Activated effector memory CD4-positive, alpha-beta T cell treated with Interleukin-2 at 50 U/mL for 16 hours (primary cell): ENCODE results near the gene TBC1D22A.

ENCODE experiments used
- DNase-seq: peaks from one replicate; pipeline ENCODE4 v3.0.0-alpha.2; 2020

TBC1D22A gene

DNA sequence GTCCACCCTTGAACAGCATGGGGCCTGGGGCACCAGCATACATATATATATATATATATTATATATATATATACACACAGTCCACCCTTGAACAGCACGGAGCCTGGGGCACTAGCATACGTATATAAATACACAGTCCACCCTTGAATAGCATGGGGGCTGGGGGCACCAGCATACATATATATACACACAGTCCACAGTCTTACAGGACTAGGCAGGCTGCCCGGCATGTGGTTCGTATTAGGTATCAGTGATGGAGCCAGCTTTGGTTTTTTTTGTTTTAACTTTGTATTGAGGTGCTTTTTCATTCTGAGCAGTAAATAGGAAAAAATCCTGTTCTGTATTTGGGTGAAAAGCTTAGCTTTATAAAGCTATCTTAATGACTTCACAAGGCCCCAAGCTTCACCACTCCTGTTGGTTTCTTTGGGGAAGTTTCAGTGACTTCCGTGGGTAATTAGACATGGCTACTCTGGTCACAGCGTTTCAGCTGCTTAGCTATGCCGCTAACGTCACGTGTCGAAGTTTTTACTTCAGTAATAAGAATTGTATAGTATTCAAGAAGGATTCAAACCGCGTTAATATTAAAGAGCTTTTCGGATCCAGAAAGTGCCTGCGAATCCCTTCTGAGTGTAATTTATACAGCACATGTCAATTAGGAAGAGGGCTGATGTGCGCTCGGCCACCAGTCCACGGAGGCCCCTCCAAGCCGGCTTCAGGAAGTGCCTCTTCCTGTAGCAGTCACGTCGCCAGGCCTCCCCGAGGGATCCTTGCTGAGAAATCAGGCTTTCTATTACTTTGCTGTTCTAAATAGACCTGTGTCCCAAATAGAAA lies 179.7 kb downstream of the TBC1D22A start:
- no peak for DNase-seq

DNA sequence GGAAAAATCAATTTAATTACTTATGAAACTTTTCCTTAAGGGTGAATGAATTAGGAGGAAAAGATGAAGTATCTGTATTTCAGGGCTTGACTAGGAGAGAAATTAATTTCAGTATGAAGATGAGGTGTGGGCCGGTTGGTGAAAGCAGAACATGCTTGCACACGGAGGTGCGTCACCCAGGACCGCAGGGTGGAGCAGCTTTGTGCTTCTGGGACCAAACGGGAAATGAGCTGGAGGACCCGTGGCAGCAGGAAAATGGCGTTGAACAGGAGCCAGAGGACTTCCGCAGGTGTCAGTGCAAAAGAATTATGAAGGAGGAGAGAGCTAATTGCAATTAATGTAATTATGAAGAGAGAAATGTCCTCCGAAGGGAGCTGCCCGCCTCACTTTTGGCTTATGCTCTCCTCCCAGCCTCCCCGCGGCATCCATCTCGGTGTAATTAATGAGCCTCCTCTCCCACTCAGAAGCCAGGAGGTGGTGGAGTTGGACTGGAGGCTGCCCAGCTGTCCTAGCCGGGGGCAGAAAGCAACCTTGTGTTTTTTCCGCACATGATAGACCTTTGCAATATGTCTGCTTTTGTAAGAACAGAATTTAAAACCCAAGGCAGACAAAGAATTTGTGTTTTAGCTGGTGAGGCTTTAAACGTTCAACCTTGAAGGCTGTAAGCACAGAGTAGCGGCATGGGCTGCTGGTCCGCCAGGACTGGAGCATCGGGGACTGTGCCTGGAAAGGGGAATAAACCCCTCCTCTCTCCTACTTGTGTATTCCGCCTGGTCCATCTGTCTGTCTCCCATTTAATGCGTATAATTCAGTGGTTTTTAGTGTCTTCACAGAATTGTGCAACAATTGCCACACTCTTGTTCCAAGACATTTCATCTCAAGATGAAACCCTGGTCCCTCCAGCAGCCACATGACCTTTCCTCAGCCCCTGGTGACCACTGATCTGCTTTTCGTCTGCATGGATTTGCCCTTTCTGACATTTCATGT lies 180.6 kb downstream of the TBC1D22A start:
- no peak for DNase-seq

DNA sequence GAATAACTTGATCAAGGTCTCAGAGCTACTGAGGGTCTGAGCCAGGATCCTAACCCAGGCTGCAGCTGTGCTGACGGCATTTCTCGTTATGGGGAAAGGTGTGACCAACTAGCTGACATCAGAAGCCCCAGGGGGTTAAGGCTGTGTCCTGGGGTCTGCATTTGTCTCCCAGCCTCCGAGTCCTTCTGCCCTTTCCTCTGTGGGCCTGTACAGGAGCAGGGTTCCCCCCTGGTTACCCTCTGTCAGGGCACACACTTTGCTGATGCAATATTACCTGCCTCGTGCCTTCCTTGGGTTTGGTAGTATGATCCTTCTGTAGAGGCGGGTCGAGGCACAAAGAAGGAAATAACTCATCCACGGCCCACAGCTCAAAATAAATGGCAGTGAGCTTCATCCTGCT lies 183.0 kb downstream of the TBC1D22A start:
- no peak for DNase-seq

DNA sequence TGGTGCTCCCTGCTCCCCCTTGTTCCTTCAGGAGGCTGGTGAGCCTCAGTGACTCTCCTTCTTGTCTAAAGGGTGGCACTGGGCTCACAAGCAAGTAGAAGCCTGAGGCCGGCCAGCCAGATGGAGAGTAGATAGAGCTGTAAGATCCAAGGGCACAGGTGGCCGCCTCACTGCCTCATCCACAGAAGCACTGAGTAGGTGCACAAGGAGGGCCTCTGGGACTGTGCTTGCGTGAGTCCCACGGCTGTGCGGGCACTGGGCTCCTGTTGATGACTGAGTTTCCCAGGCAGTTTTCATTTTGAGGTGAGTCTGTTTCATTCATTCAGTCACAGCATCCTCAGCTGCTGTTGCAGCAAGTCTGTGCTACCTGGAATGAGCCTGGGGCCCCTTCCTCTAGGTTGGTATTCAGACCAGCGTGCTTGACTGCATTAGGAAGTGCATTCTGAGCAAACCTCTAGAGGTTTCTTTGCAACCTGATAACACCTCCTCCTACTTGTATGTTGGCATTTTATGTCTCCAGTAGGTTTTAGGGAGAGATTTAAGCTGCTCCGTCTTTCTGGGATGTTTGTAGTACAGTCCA lies 184.0 kb downstream of the TBC1D22A start:
- no peak for DNase-seq

DNA sequence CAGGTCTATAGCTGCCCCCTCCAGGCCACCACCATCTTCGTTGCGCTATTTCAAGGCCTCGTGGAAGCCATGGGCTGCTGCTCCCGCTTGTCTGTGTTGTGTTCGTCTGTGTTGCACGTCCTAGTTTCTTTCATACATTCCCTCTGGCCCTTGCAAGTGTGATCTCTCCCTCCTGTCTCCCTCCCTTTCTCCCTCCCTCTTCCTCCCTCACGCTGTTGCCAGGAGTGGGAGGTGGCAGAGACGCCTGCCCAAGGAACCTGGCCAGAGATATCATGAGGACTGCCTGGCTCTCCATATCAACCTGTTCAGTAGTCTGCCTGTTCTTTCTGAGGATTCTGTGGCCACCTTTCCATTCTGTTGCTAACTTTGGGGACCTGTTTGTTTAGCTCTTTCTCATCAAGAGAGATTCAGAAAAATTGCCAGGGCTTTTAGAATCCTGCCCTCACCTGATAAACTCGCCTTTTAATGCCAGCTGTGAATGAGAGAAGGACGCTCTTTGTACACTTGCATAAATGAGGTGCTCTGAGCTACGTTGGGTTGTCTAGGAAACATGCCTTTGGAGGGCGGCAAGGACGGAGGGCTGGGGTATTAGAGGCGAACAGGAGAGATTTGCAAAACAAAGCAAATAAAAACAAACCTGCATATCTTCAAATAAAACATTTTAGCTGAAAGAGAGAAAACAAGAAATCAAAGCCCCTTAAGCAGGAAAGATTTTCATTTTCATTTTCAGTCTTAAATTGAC lies 185.2 kb downstream of the TBC1D22A start:
- DNase-seq: no peak

DNA sequence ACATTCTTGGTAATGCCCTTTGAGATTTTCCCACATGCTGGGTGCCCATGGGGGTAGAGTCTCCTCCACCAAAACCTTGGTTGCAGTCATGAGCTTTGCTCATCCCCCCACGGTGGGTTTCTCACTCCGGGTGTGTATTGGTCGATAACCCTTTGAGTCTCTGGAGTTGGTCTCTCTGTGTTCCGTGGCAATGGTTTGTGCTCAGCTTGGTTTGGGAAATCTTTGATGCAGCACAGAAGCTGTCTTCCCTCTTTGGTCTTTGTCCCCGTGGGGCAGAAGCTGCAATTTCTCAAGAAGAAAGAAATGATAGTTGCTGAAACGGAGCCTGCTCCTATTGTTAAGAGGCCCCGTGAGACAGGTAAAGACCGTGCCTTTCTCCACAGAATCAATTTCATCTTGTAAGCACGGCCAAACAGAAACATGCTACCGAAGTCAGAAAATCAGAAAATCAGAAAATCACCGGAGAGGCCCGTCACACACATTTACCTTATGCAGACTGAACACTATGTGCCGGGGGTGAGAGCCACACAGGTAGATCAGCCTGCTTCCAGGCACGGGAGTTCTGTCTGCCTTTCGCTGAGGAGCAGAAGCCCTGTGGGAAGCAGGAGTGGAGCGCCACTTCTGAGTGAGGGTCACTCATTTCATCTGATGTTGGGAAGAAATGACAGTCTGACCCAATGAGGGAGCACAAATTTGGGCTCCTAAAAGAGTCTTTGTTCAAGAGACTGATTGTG lies 186.1 kb downstream of the TBC1D22A start:
- DNase-seq: no peak

DNA sequence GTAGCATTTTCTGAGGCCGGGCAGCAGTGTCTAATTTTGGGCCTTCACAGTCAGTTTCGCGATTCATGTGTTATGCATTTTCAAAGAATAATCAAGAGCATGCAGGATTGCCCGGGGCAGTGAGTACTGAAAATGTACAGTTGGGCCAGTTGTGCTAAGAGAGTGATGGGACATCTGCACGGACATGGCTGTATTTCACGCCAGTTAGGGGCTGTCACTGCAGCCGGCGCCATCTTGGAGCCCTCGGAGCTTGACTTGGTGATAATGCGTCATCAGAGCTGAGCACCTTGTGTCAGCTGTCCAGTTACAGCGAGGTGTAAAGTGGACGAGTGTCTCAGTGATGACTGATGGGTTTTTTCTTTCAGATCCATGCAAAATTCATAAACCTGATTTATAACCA lies 188.9 kb downstream of the TBC1D22A start:
- no peak for DNase-seq

DNA sequence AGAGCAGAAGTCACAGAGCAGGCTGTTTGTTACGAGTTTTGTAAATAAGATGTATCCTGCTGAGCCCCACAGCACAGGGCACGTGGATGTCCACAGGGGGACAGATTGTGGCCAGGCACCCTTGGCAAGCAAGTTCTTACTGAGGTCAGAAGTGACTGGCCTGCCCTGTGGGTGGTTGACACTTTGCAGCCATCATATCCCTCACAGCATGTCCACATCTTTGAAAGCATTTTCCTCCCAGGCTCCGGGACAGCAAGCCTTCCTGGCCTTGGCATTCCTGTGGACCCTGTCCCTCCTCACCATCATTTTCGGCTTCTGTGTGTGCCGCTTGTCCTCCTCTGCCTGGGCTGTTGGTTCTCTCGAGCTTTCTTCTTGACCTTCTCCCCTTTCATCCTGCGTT lies 189.5 kb downstream of the TBC1D22A start:
- no peak for DNase-seq

DNA sequence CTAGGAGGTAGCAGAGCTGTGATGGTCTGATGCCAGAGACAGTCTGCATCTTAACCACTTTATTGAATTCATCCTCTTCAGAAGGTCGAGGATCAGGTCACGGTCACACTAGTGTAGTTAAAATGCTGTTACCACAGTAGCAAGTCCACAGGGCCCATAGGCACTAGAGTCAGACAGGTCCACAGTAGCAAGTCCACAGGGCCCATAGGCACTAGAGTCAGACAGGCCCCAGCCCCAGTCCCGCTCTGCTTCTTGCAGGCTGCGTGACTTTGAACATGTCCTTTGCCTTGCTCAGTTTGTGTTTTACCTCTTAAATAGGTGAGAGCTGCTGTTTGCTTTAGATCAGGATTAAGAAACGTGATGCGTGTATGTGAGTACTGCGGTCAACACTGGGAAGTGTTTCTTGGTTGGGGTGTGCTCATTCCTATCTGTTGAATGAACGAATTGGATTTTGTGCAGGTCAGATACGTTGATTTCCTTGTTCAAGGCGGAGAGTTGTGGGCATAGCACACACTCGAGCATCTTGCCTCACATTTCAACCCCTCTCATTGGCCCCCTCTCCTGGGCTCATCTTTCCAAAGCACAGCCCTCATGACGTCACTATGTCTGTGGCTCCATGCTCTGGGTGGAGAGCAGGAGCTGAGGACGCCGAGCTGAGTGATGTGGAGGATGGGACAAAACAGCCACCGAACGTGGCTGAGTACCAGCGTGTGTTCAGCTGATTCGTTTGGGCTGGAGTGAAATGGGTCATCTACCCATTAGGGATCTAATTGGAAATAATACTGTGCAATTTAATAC lies 191.7 kb downstream of the TBC1D22A start:
- no peak for DNase-seq

DNA sequence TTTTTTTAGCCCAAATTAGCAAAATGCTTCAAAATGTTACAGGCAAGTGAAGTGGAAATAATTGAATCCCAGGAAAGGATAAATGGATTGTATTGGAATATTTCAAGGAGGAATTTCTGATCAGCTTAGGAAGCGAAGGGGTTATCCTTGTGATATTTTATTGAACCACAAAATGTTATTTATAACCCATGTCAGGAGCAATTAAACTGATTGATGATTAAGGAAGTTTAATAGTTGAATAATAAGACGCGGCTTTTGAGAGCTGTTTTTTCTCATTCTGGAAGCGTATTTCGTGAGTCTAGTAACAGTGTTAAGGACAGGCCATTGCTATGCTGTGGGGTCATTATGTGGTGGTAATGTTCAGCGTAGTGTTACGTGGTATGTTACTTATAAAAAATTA lies 192.3 kb downstream of the TBC1D22A start:
- DNase-seq: no peak

DNA sequence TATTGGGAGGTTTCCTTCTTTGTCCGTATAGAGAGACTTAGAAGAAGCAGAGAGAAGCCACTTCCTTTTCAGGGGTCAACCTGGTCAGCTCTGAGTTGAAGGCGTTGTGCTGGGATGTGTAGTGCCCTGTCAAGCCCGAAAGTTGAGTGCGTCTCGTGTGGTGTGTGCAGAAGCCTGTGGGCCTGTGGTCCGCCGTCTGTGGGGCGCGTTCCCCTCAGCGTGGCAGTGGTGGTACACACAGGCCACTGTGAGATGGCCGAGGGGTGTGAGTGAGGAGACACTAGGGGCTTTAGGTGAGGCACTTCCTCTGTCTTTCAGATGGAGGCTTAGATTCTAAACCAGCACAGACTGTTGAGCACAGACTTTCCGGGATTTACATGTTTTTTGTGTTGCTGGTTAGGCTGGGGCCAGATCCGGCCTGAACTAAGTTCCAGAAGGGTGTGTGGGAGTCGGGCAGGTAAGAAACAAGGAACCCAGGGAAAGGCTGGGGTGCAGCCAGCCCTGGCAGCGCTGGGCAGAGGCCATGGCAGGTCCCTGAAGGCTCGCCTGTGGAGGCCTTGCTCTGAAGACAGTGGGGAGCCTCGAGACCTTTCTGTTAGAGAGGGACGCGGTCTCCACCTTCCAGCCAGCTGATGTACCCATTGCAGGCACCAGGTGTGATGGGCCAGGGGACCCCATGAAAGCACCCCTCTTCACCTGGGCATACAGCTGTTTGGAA lies 194.2 kb downstream of the TBC1D22A start:
- DNase-seq: no peak

DNA sequence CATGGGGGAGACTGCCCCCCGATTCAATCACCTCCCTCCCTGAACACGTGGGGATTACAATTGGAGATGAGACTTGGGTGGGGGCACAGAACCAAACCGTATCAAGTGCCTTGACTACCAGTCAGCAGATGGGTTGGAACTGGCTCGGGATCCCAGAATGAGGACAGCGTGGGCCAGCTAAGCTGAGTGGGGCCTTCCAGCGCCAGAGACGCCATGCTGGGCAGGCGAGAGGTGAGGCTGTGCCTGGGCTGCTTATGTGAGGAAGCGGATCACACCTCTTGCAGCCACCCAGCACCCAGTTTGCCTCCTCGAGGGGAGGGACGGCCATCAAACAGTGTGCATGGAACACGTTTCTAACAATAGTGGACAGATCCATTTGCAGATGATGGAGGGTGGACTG lies 195.1 kb downstream of the TBC1D22A start:
- no peak for DNase-seq

DNA sequence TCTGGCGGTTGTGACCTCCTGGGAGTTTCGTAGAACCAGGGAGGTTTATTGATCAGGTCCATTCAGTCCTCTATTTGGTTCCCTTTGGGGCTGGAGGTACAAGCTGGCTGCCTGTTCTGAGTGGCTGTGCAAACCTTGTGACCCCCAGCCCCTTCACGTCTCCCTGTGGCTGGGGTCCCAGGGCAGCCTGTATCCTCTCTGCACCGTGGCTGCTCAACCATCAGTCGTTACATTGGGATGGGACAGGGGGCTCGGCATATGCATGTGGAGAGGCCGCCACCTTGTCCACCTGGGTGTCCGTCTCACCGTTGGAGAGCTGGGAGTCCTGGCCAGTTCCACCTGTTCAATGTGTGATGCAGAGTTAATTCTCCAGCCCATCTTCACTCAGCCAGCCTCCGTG lies 195.7 kb downstream of the TBC1D22A start:
- DNase-seq: no peak

DNA sequence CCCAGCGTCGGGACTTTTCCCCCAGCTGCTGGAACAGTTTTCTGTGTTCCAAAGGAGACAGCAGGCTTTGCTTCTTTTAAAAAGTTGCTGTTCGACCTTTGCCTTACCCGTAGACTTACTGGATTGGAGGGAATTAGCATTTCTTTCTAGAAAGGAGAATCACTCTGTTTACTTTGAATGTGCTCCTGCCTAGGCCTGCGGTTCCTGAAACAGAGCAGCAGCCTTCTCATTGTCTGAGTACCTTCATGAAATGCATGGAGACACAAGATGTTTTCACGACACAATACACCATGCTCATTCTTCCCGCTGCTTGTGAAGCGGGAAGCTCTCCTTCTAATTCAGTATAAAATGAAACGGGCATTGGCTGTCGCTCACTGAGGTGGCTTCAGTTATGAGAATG lies 196.2 kb downstream of the TBC1D22A start:
- DNase-seq: no peak

DNA sequence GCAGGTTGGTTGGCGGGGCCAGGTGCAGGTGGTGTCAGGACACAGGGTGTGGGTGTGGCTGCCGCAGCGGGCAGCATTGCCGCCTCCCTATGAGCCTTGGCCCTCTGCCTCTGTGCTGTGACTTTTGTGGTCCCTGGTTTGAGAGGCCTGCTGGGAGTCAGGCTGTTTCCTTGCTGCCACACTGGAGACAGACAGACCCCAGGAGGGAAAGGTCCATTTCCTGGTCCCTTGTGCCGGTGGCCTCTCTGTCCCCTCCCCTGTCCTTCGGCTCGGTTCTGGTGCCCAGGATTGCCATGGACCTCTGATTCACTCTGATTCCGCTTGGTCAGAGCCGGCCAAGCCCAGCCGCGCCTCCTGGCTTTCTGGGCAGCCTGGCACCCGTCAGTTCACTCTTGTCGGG lies 196.9 kb downstream of the TBC1D22A start:
- no peak for DNase-seq

DNA sequence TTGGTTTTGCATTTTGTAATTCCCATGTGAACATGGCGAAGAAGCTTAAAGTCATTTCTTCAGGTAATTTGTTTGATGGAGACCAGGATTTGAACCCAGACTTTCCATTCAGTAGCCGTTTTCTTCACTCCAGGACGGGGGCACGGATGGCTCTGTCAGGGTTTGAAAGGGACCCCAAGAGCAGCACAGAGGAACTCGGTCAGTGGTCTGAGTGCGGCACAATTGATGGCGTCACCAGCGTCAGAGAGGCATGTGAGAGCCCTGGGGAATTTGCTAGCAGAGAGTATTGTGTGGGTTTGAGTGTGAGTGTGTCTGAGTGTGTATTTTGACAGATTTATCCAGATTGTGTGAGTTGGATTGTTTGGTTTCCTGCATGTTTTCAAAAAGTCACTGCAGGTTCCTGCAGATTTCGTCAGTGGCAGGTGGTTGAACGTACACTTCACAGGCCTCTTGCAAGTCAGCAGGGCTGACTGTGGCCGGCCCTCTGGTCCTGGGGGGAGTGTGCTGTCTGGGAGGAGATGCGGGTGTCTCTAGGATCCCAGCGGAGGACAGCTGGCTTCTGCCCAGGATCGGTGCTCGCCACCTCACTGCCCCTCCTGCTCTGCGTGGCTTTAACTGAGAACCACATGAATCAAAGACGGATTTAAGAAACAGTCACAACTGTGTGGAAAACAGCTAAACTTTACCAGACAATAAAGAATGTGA lies 199.3 kb downstream of the TBC1D22A start:
- DNase-seq: no peak

DNA sequence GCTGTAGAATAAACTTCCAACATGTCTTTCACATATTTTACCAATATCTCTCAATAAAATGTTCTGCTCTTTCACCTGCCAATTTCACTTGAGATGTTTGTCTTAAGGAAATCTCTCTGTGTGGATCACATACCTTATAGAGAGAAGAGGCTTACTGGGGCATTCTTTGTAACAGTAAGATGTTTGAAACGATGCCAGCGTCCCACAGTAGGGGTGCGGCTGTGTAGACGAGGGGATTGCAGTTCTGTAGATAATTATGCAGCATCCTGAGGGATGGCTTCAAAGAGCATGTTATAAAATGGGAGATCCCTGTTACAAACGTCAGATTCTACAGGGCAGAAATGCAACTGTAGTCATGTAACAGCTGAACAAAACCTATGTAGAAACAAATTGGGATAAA lies 200.0 kb downstream of the TBC1D22A start:
- DNase-seq: no peak

DNA sequence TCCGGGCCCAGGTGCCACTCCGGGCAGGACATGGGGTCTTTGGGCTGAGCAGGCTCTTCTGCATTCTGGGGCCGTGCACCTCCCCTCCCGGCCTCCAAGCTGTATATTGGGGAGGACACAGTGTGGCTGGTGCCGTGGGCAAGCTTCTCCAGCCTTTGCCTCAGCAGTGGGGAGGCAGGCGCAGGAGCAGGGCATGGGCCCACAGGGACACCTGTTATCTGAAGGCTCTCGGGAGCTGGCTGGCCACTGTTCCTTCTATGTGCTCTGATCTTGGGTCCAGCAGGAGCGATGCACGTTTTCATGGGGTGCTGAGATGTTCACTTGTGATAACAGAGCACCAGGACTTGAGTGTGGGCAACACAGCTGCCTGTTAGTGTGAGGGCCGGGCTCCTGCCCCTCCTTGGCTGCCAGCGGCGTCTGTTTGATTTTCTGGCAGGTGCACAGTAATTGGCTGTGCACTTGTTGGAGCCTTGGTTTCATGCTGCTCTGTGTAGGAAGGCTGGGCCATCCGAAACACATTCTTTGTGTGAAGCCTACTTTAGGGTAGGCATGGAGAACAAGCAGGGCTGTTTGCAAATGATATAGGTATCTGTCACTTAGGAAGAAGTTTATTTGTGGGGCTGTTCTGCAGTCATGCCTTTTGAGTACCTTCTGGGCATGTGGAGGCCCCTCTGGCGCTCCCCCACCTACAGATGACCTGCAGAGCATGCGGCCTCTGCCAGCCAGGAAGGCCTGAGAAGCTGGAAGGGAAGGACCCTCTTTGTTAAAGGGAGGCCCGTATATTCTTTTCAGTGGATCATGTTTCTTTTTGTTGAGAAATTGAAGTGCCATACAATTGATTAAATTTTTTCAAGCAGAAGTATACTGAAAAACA lies 201.5 kb downstream of the TBC1D22A start:
- no peak for DNase-seq
